ENCODE data around the gene CTBP1. TPM values are rescaled to one million over a fixed set of nuclear protein-coding genes. Genes with fewer than 3 reads are reported as not detected.
A peak's percentile ranks its signal among the peaks of the same experiment; 100 is the strongest.

Gene CTBP1
- polyA plus RNA-seq, 3 donors from 2014 or later = 72.1 to 110 (median 77.7) TPM

GRCh38 chr4:1192091-1192492 is 56.8 kb downstream of the CTBP1 start:
- no peaks in the 10 kb centered on the region for H3K9me3 Mint-ChIP-seq

GRCh38 chr4:1191621-1192020 is 57.3 kb downstream of the CTBP1 start:
- Mint-ChIP-seq H3K36me3 (peaks cover 6 to 25% (median 12%) of the 10 kb centered on the region in 3 donors), H3K27ac (peak overlapping the region in 5 of 6 donors; percentile 80 to 92 (median 82)), H3K4me3 (no peak overlapping the region), H3K4me1 (peaks cover 63 to 80% of the 10 kb centered on the region in 2 donors), H3K27me3 (ENCODE audit: low read depth in 3 of 3) (peaks cover 0 to 16% (median 6%) of the 10 kb centered on the region in 3 donors), H3K9me3 (no peaks in the 10 kb centered on the region)
- no peak for DNase-seq

More at GRCh38 chr4:1192091-1192492, 56.8 kb downstream of the CTBP1 start:
- H3K4me1 Mint-ChIP-seq = peaks cover 63 to 80% of the 10 kb centered on the region in 2 donors
- peak overlapping the region in 5 of 6 donors; percentile 50 to 92 (median 82) for H3K27ac Mint-ChIP-seq
- H3K27me3 Mint-ChIP-seq (ENCODE audit: low read depth in 3 of 3) = peaks cover 0 to 18% (median 6%) of the 10 kb centered on the region in 3 donors
- H3K36me3 Mint-ChIP-seq = peaks cover 11 to 29% (median 16%) of the 10 kb centered on the region in 3 donors
- no peak for DNase-seq
- no peak overlapping the region for H3K4me3 Mint-ChIP-seq

- Mint-ChIP-seq H3K4me1 (peaks cover 76 to 93% of the 10 kb centered on the region in 2 donors), H3K4me3 (peak overlapping the region; percentile 16 to 68 (median 46)), H3K27ac (peak overlapping the region; percentile 68 to 87 (median 82))
Observed at GRCh38 chr4:1187182-1187581, 61.7 kb downstream of the CTBP1 start.

GRCh38 chr4:1183985-1184773 is 64.8 kb downstream of the CTBP1 start:
- H3K9me3 Mint-ChIP-seq = peaks cover 7 to 24% (median 18%) of the 10 kb centered on the region in 6 donors
- peaks cover 0 to 7% (median 0%) of the 10 kb centered on the region in 3 donors for H3K27me3 Mint-ChIP-seq (ENCODE audit: low read depth in 3 of 3)
- peak overlapping the region; percentile 76 to 84 (median 81) for H3K4me3 Mint-ChIP-seq
- peaks cover 21 to 42% (median 39%) of the 10 kb centered on the region in 3 donors for H3K36me3 Mint-ChIP-seq
- H3K27ac Mint-ChIP-seq = peak overlapping the region; percentile 88 to 94 (median 90)
- peaks cover 82 to 96% of the 10 kb centered on the region in 2 donors for H3K4me1 Mint-ChIP-seq
- peak; percentile 65 to 67 (median 67) for DNase-seq

More at GRCh38 chr4:1187182-1187581, 61.7 kb downstream of the CTBP1 start:
- Mint-ChIP-seq H3K36me3 (peaks cover 4 to 22% (median 16%) of the 10 kb centered on the region in 3 donors), H3K9me3 (peaks cover 0 to 5% (median 3%) of the 10 kb centered on the region in 6 donors), H3K27me3 (ENCODE audit: low read depth in 3 of 3) (peaks cover 0 to 9% (median 0%) of the 10 kb centered on the region in 3 donors)
- peak; percentile 78 to 84 (median 81) for DNase-seq

- Mint-ChIP-seq H3K36me3 (peaks cover 18 to 32% (median 30%) of the 10 kb centered on the region in 3 donors), H3K4me1 (peaks cover 86 to 96% of the 10 kb centered on the region in 2 donors), H3K27me3 (ENCODE audit: low read depth in 3 of 3) (peaks cover 4 to 16% (median 6%) of the 10 kb centered on the region in 3 donors), H3K9me3 (peaks cover 7 to 24% (median 18%) of the 10 kb centered on the region in 6 donors), H3K27ac (peak overlapping the region; percentile 81 to 94 (median 90)), H3K4me3 (peak overlapping the region; percentile 46 to 77 (median 71))
- no peak for DNase-seq
Observed at GRCh38 chr4:1182313-1182712, 66.6 kb downstream of the CTBP1 start.

- H3K27me3 Mint-ChIP-seq (ENCODE audit: low read depth in 3 of 3) = peaks cover 14 to 19% (median 16%) of the 10 kb centered on the region in 3 donors
- H3K4me3 Mint-ChIP-seq = peak overlapping the region in 4 of 5 donors; percentile 16 to 61 (median 52)
- H3K36me3 Mint-ChIP-seq = peaks cover 18 to 35% (median 29%) of the 10 kb centered on the region in 3 donors
- no peak for DNase-seq
- H3K27ac Mint-ChIP-seq = peak overlapping the region in 4 of 6 donors; percentile 61 to 85 (median 66)
- H3K9me3 Mint-ChIP-seq = peaks cover 7 to 24% (median 18%) of the 10 kb centered on the region in 6 donors
- H3K4me1 Mint-ChIP-seq = peaks cover 92 to 97% of the 10 kb centered on the region in 2 donors
Observed at GRCh38 chr4:1180663-1181062, 68.3 kb downstream of the CTBP1 start.

- H3K36me3 Mint-ChIP-seq = peaks cover 18 to 35% (median 29%) of the 10 kb centered on the region in 3 donors
Observed at GRCh38 chr4:1179976-1180375, 69.0 kb downstream of the CTBP1 start.

GRCh38 chr4:1179089-1179441 is 69.9 kb downstream of the CTBP1 start:
- Mint-ChIP-seq H3K27ac (peak overlapping the region; percentile 22 to 86 (median 83)), H3K9me3 (peaks cover 7 to 24% (median 18%) of the 10 kb centered on the region in 6 donors), H3K4me3 (peak overlapping the region; percentile 24 to 63 (median 58)), H3K36me3 (peaks cover 18 to 35% (median 29%) of the 10 kb centered on the region in 3 donors), H3K27me3 (ENCODE audit: low read depth in 3 of 3) (peaks cover 16 to 18% (median 16%) of the 10 kb centered on the region in 3 donors), H3K4me1 (peaks cover 90% of the 10 kb centered on the region in 2 donors)
- no peak for DNase-seq

More at GRCh38 chr4:1179976-1180375, 69.0 kb downstream of the CTBP1 start:
- Mint-ChIP-seq H3K27ac (peak overlapping the region in 4 of 6 donors; percentile 38 to 85 (median 62)), H3K4me1 (peaks cover 93 to 94% of the 10 kb centered on the region in 2 donors), H3K4me3 (peak overlapping the region; percentile 33 to 69 (median 53)), H3K27me3 (ENCODE audit: low read depth in 3 of 3) (peaks cover 14 to 19% (median 16%) of the 10 kb centered on the region in 3 donors), H3K9me3 (peaks cover 7 to 24% (median 18%) of the 10 kb centered on the region in 6 donors)
- no peak for DNase-seq

GRCh38 chr4:1178300-1179088 is 70.4 kb downstream of the CTBP1 start:
- Mint-ChIP-seq H3K4me3 (peak overlapping the region; percentile 45 to 63 (median 57)), H3K9me3 (peaks cover 7 to 24% (median 18%) of the 10 kb centered on the region in 6 donors), H3K27me3 (ENCODE audit: low read depth in 3 of 3) (peaks cover 18 to 22% (median 22%) of the 10 kb centered on the region in 3 donors), H3K4me1 (peaks cover 90% of the 10 kb centered on the region in 2 donors), H3K27ac (peak overlapping the region; percentile 55 to 86 (median 84)), H3K36me3 (peaks cover 18 to 35% (median 29%) of the 10 kb centered on the region in 3 donors)
- DNase-seq = no peak

GRCh38 chr4:1177274-1178141 is 71.4 kb downstream of the CTBP1 start:
- H3K27ac Mint-ChIP-seq = peak overlapping the region; percentile 79 to 96 (median 87)
- peaks cover 22 to 30% (median 24%) of the 10 kb centered on the region in 3 donors for H3K27me3 Mint-ChIP-seq (ENCODE audit: low read depth in 3 of 3)
- peak; percentile 95 to 97 (median 95) for DNase-seq
- peaks cover 18 to 32% (median 27%) of the 10 kb centered on the region in 3 donors for H3K36me3 Mint-ChIP-seq
- peak overlapping the region; percentile 38 to 88 (median 78) for H3K4me3 Mint-ChIP-seq
- H3K9me3 Mint-ChIP-seq = peaks cover 7 to 24% (median 18%) of the 10 kb centered on the region in 6 donors
- peaks cover 86% of the 10 kb centered on the region in 2 donors for H3K4me1 Mint-ChIP-seq

- peaks cover 18 to 23% (median 19%) of the 10 kb centered on the region in 3 donors for H3K36me3 Mint-ChIP-seq
- no peak for DNase-seq
- peaks cover 7 to 19% (median 15%) of the 10 kb centered on the region in 6 donors for H3K9me3 Mint-ChIP-seq
- peak overlapping the region; percentile 38 to 88 (median 78) for H3K4me3 Mint-ChIP-seq
- H3K4me1 Mint-ChIP-seq = peaks cover 77 to 78% of the 10 kb centered on the region in 2 donors
- H3K27me3 Mint-ChIP-seq (ENCODE audit: low read depth in 3 of 3) = peaks cover 23 to 38% (median 33%) of the 10 kb centered on the region in 3 donors
- H3K27ac Mint-ChIP-seq = peak overlapping the region; percentile 79 to 96 (median 87)
Observed at GRCh38 chr4:1176398-1177273, 72.3 kb downstream of the CTBP1 start.

Data from immature natural killer cell (primary cell).